Kidney (tissue), 14 donors: ENCODE data around the gene MTREX. TPM values are rescaled to one million over a fixed set of nuclear protein-coding genes. Genes with fewer than 3 reads are reported as not detected.

Experiments
- DNase-seq, 5 donors: peaks; one replicate each; pipeline ENCODE4 v3.0.0-alpha.2; 2013 to 2020
- FAIRE-seq: peaks from 2 replicates; lab custom pipeline; 2012; peaks lifted over from hg19 to GRCh38; lab: Jason Lieb, UNC
- H3K27ac ChIP-seq, 2 donors: one replicate each; pipeline ENCODE4 v1.7.0; 2013; ENCODE audit warnings: low read depth in 2 of 2, low read length in 2 of 2, inconsistent platforms in 1 of 2
- H3K27me3 ChIP-seq: one replicate; pipeline ENCODE4 v1.7.1; 2013; ENCODE audit warnings: low read length, inconsistent platforms; ENCODE audit not compliant: control insufficient read depth, insufficient read depth
- H3K36me3 ChIP-seq, 3 donors: one replicate each; pipeline versions ENCODE4 v1.7.0 to v1.7.1; 2013; ENCODE audit warnings: low read length in 3 of 3, control low read depth in 1 of 3, inconsistent platforms in 1 of 3; ENCODE audit not compliant: insufficient read depth in 3 of 3, control insufficient read depth in 2 of 3
- H3K4me1 ChIP-seq, 3 donors: one replicate each; pipeline versions ENCODE4 v1.7.0 to v1.7.1; 2013; ENCODE audit warnings: low read length in 3 of 3, inconsistent platforms in 1 of 3, low read depth in 1 of 3; ENCODE audit not compliant: control insufficient read depth in 2 of 3, insufficient read depth in 2 of 3
- H3K4me3 ChIP-seq, 3 donors: one replicate each; pipeline versions ENCODE4 v1.7.0 to v1.8.1; 2013; ENCODE audit warnings: low read length in 3 of 3, control low read depth in 1 of 3, inconsistent platforms in 1 of 3
- H3K9ac ChIP-seq, 3 donors: one replicate each; pipeline versions ENCODE4 v1.7.0 to v1.7.1; 2013; ENCODE audit warnings: low read length in 3 of 3, control low read depth in 1 of 3, inconsistent platforms in 1 of 3
- H3K9me3 ChIP-seq, 3 donors: one replicate each; pipeline versions ENCODE4 v1.7.0 to v1.7.1; 2013; ENCODE audit warnings: low read length in 3 of 3, control low read depth in 1 of 3, inconsistent platforms in 1 of 3; ENCODE audit not compliant: control insufficient read depth in 2 of 3, insufficient read depth in 1 of 3
- intact Hi-C: fragments of 100-400 bp; cut with DNase I; formaldehyde crosslinking; loops from one replicate; pipeline ENCODE4 v1.11.1; 2022
- polyA plus RNA-seq: library from polyadenylated mRNA; stranded (reverse); fragments of 350-450 nt; fragmentation: Illumina TruSeq; extraction: RNeasy Lipid Tissue Mini Kit (QIAGEN cat#74804); gene quantifications from one replicate; pipeline ENCODE4 v1.2.3, GENCODE V29; 2014; ENCODE audit warnings: low read depth, low replicate concordance; ENCODE audit not compliant: insufficient read depth
- total RNA-seq: library from RNA; stranded (reverse); fragmentation: NEBNext Ultra II Directional; extraction: Animal tissue kit (Norgen Biotek cat#: 25700); gene quantifications from one replicate; pipeline ENCODE4 v1.2.1, GENCODE V29; 2021
- TF ChIP-seq, protein P1 (sequence below): IDR thresholded peaks from 3 replicates; pipeline ENCODE4 v1.5.1; 2012; ENCODE audit warnings: mild to moderate bottlenecking, moderate library complexity, borderline replicate concordance; ENCODE audit not compliant: insufficient read depth; ENCODE audit errors: extremely low read depth
- donor health status: control.
- donor health status: control.
- donor health status: control.
- donor health status: control.
- donor health status: control.
- donor health status: DM: yes; HTN: yes; CAD: no.
- donor health status: Normal renal cell carcinoma (clear cell type).

The MTREX gene
- total and polyA plus RNA-seq, 2 donors from 2014 or later, result 19.3 to 69.7 TPM

DNA sequence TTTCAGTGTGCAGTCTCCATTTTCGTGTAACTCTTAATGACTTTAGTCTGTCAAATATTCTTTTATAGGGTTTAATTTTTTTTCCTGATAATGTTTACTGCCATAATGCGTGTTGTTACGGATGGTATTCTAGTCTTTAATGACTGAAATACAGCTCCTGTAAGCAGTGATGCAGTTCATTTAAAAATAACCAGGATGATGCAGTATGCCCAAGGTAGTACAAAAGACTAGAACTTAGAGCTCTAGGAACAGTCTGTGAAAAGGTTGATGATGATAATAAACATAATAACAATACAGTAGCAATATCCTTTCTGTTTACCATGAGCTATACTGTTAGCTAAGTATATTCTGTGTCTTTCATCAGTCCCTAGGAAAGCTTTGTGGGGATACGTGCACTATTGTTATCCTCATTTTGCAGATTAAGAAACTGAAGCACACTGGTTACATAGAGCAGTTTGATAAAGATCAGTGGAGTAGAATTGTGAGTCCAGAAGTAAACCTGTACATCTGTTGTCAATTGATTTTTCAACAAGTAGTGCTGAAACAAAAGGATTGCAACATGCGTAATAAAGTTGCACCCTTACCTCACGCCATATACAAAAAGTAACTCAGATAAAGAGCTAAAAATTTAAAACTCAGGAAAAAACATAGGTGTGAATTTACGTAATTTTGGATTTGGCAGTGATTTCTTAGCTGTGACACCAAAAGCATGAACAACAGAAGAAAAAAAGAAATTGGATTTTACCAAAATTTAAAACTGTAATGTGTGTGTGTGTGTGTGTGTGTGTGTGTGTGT lies 64.5 kb downstream of the MTREX start:
- DNase-seq (no peak), FAIRE-seq (no peak)
- H3K9ac ChIP-seq, result no peak overlapping the region

DNA sequence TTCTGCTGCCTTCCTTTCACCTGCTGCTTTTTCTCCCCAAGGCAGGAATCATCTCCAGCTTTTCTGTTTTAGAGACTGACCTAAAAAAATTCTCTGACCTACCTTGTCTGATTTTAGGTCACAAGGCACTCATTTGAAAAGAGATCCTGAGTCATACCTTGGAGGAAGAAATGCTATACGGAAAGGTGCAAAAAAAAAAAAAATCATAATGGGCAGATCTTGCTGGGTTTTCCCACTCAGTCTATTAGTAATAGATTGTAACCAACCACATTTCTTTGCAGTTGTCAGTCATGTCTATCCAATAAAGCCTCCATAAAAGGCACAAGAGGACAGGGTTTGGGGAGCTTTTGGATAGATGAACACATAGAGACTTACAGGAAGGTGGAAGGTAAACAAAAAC lies 70.0 kb downstream of the MTREX start:
- DNase-seq, result no peak
- Histone ChIP-seq H3K9ac (no peak overlapping the region), H3K36me3 (peaks cover 3 to 5% (median 4%) of the 10 kb centered on the region in 3 donors), H3K9me3 (no peaks in the 10 kb centered on the region), H3K4me3 (no peak overlapping the region), H3K27ac (no peak overlapping the region), H3K27me3 (no peaks in the 10 kb centered on the region), H3K4me1 (no peaks in the 10 kb centered on the region)
- no peak for FAIRE-seq
- TF ChIP-seq, protein P1, sequence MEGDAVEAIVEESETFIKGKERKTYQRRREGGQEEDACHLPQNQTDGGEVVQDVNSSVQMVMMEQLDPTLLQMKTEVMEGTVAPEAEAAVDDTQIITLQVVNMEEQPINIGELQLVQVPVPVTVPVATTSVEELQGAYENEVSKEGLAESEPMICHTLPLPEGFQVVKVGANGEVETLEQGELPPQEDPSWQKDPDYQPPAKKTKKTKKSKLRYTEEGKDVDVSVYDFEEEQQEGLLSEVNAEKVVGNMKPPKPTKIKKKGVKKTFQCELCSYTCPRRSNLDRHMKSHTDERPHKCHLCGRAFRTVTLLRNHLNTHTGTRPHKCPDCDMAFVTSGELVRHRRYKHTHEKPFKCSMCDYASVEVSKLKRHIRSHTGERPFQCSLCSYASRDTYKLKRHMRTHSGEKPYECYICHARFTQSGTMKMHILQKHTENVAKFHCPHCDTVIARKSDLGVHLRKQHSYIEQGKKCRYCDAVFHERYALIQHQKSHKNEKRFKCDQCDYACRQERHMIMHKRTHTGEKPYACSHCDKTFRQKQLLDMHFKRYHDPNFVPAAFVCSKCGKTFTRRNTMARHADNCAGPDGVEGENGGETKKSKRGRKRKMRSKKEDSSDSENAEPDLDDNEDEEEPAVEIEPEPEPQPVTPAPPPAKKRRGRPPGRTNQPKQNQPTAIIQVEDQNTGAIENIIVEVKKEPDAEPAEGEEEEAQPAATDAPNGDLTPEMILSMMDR, result no peak
- intact Hi-C loops, result no loop called here

More for the DNA sequence above, 64.5 kb downstream of the MTREX start:
- Histone ChIP-seq H3K4me1 (peaks cover 2 to 17% (median 6%) of the 10 kb centered on the region in 3 donors), H3K4me3 (peak overlapping the region in 1 of 3 donors; percentile 0), H3K27me3 (no peaks in the 10 kb centered on the region), H3K36me3 (peaks cover 0 to 2% (median 0%) of the 10 kb centered on the region in 3 donors), H3K27ac (peak overlapping the region; percentile 30 to 40), H3K9me3 (peaks cover 0 to 2% (median 0%) of the 10 kb centered on the region in 3 donors)
- intact Hi-C loops, result no loop called here
- TF ChIP-seq, protein P1, result no peak

DNA sequence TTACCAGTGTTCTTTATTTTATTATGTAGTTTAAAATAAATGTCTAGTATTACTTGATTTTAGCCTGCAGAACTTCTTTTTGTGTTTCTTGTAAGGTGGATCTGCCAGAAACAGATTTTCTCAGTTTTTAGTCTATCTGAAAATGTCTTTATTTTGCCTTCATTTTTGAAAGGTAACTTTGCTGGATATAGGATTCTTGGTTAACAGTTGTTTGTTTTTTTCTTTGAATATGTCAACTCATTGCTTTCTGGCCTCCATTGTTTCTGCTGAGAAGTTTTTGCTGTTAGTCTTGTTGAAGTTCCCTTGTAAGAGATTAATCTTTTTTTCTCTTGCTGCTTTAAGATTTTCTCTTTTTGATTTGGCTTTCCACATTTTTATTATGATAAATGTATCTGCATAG lies 75.5 kb downstream of the MTREX start:
- no peak overlapping the region for H3K27ac ChIP-seq
- peak; percentile 38 for FAIRE-seq
- no peak overlapping the region for H3K9ac ChIP-seq
- H3K4me3 ChIP-seq, result no peak overlapping the region
- no peaks in the 10 kb centered on the region for H3K4me1 ChIP-seq
- peaks cover 2 to 9% (median 4%) of the 10 kb centered on the region in 3 donors for H3K36me3 ChIP-seq
- H3K9me3 ChIP-seq, result peaks cover 0 to 9% (median 1%) of the 10 kb centered on the region in 3 donors
- no peaks in the 10 kb centered on the region for H3K27me3 ChIP-seq
- TF ChIP-seq, protein P1, result no peak
- intact Hi-C loops, result no loop called here
- DNase-seq, result no peak
